ENCODE measurements around the gene SPOPL. TPM values are rescaled to one million over a fixed set of nuclear protein-coding genes. Genes with fewer than 3 reads are reported as not detected.

Gene SPOPL
- total and polyA plus RNA-seq, 10 of the 15 experiments (the other 5 are each of a cell fraction or from before 2014, with no cell fraction given): 4.0 to 25.0 (median 11.5) TPM

- no peak for TF ChIP-seq MLLT1 (IDR thresholded peaks at IDR 0.05)
- TF ChIP-seq TCF3 (IDR thresholded peaks at IDR 0.05; ENCODE audit: borderline replicate concordance, insufficient read depth, low read depth, low read length): peak; percentile 59; the same call in 1 of the 2 replicates
- TF ChIP-seq MEF2A (IDR thresholded peaks at IDR 0.05; ENCODE audit: insufficient read depth, low read depth, low read length): 0 out of 2 replicates have a peak, but pooled peaks have one; percentile 40
- TF ChIP-seq CBFB (IDR thresholded peaks at IDR 0.05; ENCODE audit: low read depth): 0 out of 2 replicates have a peak, but pooled peaks have one; percentile 8
- TF ChIP-seq ZBTB4 (CRISPR knock-in tag; IDR thresholded peaks at IDR 0.05): no peak
- 0 out of 2 replicates have a peak, but pooled peaks have one; percentile 34 for TF ChIP-seq FOXM1 (IDR thresholded peaks at IDR 0.05; ENCODE audit: low read depth, low read length)
- TF ChIP-seq RFX5 (IDR thresholded peaks at IDR 0.05; ENCODE audit: low read depth, low read length): no peak
- TF ChIP-seq TBL1XR1 (IDR thresholded peaks at IDR 0.05; ENCODE audit: low read depth, low read length): no peak
- peak; percentile 48 for TF ChIP-seq MTA2 (IDR thresholded peaks at IDR 0.05; ENCODE audit: low read depth)
These were observed 21.0 kb downstream of the SPOPL start (continued) for GRCh38 chr2:138522556-138522955.
